ENCODE measurements around the gene CDK18. TPM values are rescaled to one million over a fixed set of nuclear protein-coding genes. Genes with fewer than 3 reads are reported as not detected.
A peak's percentile ranks its signal among the peaks of the same experiment; 100 is the strongest.

The CDK18 gene
- total RNA-seq, 2 experiments from 2014 or later, result 8.4 to 10.4 TPM

DNA sequence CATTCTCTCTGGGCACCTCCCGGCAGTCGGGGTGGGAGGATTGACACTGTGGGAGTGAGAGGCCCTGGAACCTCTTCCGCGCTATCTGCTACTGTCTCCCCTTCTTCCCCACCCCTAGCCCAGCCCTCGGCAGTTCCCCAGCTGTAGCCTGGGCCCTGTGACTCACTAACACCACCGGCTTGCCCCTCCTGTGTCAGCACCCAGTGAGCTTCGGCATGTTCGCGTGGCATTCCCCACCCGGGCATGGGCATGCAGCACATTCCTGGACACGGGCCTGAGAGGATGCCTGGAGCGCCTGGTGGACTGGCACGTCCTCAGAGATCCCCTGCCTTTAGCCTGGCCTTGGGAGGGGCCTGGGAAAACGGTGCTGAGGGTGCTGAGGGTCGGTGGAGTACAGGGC, 1.3 kb downstream of the CDK18 start:
- no peak for ATAC-seq
- peaks cover 12% of the 10 kb centered on the region for H3K4me1 Mint-ChIP-seq (ENCODE audit: low read depth)

DNA sequence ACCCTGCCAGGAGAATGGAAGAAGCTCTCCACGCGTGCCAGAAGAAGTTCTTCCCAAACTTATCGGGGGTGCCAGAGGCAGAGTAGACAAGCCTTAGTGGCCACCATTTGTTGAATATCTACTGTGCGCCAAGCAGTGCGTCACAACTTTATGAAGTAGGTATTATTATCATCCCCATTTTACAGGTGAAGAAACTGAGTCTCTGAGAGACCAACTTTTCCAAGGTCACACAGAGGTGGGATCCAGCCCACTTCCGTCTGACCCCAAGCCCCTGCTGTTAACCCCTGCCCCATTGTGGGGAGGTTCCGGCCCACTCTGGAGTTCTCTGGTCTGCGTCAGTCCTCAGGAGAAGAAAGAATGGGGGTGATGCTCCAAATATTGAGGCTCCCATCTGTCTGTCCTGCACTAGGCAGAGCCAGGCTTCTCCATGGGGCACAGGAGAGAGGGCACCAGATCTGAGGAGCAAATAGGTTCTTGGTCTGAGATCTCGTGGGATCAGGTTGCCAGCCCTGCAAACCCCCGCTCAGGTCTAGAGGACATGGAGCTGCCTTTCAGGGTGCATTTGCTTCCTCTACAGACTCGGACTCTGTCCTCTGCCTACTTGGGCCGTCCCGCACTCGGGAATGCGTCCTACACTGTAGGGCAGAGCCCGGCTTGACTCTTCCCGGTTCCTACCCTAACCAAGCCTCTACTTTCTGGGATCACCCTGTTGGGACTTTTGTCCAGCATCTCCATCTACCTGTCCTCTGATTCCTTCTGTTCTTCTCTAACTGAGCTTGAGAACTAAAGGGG, 2.1 kb downstream of the CDK18 start:
- ChIA-PET CTCF (interaction anchor here (2.2 to 2.9 kb wide), 2 partner anchors 109 to 152 kb away, joined by 7 to 8 read pairs; no protein-coding TSS in a partner anchor), POLR2A (interaction anchor here (0.9 to 1.1 kb wide), 2 partner anchors 9 to 66 kb away, joined by 3 read pairs; no protein-coding TSS in a partner anchor)
- peaks cover 12% of the 10 kb centered on the region for H3K4me1 Mint-ChIP-seq (ENCODE audit: low read depth)
- intact Hi-C loops (cut with micrococcal nuclease), result no loop called here
- no peaks in the 10 kb centered on the region for H3K36me3 Mint-ChIP-seq (ENCODE audit: low read depth)
- H3K9me3 Mint-ChIP-seq, result no peaks in the 10 kb centered on the region
- DNase-seq (no peak), ATAC-seq (no peak)
- no peaks in the 10 kb centered on the region for H3K27me3 Mint-ChIP-seq
- H3K27ac Mint-ChIP-seq, result no peak overlapping the region
- TF ChIP-seq, protein P1, sequence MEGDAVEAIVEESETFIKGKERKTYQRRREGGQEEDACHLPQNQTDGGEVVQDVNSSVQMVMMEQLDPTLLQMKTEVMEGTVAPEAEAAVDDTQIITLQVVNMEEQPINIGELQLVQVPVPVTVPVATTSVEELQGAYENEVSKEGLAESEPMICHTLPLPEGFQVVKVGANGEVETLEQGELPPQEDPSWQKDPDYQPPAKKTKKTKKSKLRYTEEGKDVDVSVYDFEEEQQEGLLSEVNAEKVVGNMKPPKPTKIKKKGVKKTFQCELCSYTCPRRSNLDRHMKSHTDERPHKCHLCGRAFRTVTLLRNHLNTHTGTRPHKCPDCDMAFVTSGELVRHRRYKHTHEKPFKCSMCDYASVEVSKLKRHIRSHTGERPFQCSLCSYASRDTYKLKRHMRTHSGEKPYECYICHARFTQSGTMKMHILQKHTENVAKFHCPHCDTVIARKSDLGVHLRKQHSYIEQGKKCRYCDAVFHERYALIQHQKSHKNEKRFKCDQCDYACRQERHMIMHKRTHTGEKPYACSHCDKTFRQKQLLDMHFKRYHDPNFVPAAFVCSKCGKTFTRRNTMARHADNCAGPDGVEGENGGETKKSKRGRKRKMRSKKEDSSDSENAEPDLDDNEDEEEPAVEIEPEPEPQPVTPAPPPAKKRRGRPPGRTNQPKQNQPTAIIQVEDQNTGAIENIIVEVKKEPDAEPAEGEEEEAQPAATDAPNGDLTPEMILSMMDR (IDR thresholded peaks at IDR 0.05), result no peak
- no peak overlapping the region for H3K4me3 Mint-ChIP-seq

More for the DNA sequence above, 1.3 kb downstream of the CDK18 start:
- TF ChIP-seq, protein P1 (IDR thresholded peaks at IDR 0.05), result no peak
- H3K4me3 Mint-ChIP-seq, result peak overlapping the region; percentile 73
- DNase-seq, result no peak
- POLR2A ChIA-PET, result no interaction called here
- intact Hi-C loops (cut with micrococcal nuclease), result no loop called here
- no peaks in the 10 kb centered on the region for H3K36me3 Mint-ChIP-seq (ENCODE audit: low read depth)
- no peaks in the 10 kb centered on the region for H3K9me3 Mint-ChIP-seq
- H3K27me3 Mint-ChIP-seq, result no peaks in the 10 kb centered on the region
- CTCF ChIA-PET, result no interaction called here
- H3K27ac Mint-ChIP-seq, result no peak overlapping the region

DNA sequence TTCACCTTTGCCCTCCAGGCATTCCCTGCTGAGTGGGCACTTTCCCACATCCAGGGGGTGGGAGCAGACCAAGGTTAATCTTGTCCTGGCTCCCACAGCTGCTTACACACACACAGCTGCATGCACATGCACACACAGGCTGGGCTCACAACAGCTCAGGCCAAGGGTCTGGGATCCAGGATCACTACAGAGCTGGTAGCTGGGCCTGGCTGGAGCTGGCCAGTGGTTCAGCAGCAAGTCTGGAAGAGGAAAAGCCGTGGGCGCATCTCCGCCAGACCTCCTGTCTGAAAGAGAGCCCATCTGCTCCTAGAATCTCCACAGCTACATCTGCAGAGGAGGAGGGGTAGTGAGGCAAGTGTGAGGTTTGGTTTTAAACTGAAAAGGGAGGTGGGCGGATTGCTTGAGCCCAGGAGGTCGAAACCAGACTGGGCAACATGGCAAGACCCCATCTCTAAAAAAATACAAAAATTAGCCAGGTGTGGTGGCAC, 3.8 kb downstream of the CDK18 start:
- Mint-ChIP-seq H3K36me3 (ENCODE audit: low read depth) (no peaks in the 10 kb centered on the region), H3K27ac (no peak overlapping the region), H3K4me1 (ENCODE audit: low read depth) (peaks cover 17% of the 10 kb centered on the region), H3K9me3 (no peaks in the 10 kb centered on the region), H3K27me3 (no peaks in the 10 kb centered on the region), H3K4me3 (no peak overlapping the region)
- CTCF ChIA-PET, result interaction anchor here (0.8 to 3.0 kb wide), 8 partner anchors 16 to 173 kb away, joined by 3 to 16 read pairs (median 6); no protein-coding TSS in a partner anchor
- intact Hi-C loops (cut with micrococcal nuclease), result no loop called here
- TF ChIP-seq, protein P1 (IDR thresholded peaks at IDR 0.05), result no peak
- no peak for DNase-seq
- no peak for ATAC-seq
- POLR2A ChIA-PET, result no interaction called here

DNA sequence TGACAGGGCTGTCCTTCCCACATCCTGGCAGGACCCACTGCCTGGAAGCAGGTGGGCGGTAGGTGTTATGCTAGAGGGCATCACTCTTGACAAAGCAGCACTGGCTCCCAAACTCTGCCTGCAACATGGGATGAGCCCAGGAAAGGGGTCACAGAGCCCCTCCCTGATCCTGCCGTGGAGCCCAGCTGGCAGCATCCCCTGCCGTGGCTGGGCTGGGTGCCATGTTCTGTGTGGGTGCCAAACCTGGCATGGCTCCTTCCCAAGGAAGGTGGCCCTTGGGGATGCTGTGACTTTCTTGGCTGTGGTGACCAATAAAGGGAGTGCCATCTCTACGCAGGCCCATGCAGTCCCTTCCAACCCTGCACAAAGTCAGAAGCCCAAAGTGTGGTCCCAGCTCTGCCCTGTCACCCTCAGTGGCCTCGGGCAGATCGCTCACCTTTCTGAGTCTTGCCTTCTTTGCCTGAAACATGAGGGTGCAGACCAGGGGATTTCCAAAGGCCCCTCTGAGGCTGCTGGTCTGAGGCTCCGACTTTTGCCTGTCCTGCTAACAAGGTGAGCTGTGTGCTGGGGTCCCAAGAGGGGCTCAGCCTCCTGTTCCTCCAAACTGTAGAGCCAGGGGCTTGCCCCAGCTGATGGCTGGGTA, 6.0 kb downstream of the CDK18 start:
- H3K4me1 Mint-ChIP-seq (ENCODE audit: low read depth), result peaks cover 9% of the 10 kb centered on the region
- TF ChIP-seq, protein P1 (IDR thresholded peaks at IDR 0.05), result no peak

More for the DNA sequence above, 6.0 kb downstream of the CDK18 start:
- DNase-seq (no peak), ATAC-seq (no peak)
- POLR2A ChIA-PET, result no interaction called here
- intact Hi-C loops (cut with micrococcal nuclease), result no loop called here
- no peak overlapping the region for H3K4me3 Mint-ChIP-seq
- H3K27me3 Mint-ChIP-seq, result no peaks in the 10 kb centered on the region
- no peaks in the 10 kb centered on the region for H3K9me3 Mint-ChIP-seq
- H3K27ac Mint-ChIP-seq, result no peak overlapping the region
- H3K36me3 Mint-ChIP-seq (ENCODE audit: low read depth), result no peaks in the 10 kb centered on the region
- CTCF ChIA-PET, result interaction anchor here (1.2 to 3.0 kb wide), 4 partner anchors 14 to 25 kb away, joined by 3 to 15 read pairs (median 10); no protein-coding TSS in a partner anchor
